HepG2 (cell line): ENCODE measurements around the gene SRRM4.

Experiments
- ARNT ChIP-seq: fragments of 450-650 bp; IDR thresholded peaks from 2 replicates; pipeline ENCODE4 v1.6.1; 2017
- BRD4 ChIP-seq: sonication (generic); formaldehyde crosslinking; IDR thresholded peaks from 2 replicates; pipeline ENCODE4 v1.4.0; 2020; ENCODE audit warnings: missing genetic modification reagents
- CTCF ChIP-seq: sonication (generic); formaldehyde crosslinking; IDR thresholded peaks from 2 replicates; pipeline ENCODE4 v1.5.0; 2020; ENCODE audit warnings: mild to moderate bottlenecking, missing genetic modification reagents, moderate library complexity
- HNRNPK ChIP-seq: fragments of 200-400 bp; formaldehyde crosslinking; IDR thresholded peaks from 2 replicates; pipeline ENCODE4 v1.6.1; 2018; ENCODE audit warnings: low read length, low read depth, moderate library complexity, mild to moderate bottlenecking; ENCODE audit not compliant: poor library complexity, severe bottlenecking
- NR3C1 ChIP-seq: sonication (generic); formaldehyde crosslinking; IDR thresholded peaks from 2 replicates; pipeline ENCODE4 v1.4.0; 2020; ENCODE audit warnings: missing genetic modification reagents
- PTBP1 ChIP-seq: fragments of 200-400 bp; formaldehyde crosslinking; IDR thresholded peaks from 2 replicates; pipeline ENCODE4 v1.6.1; 2018; ENCODE audit warnings: low read length, low read depth; ENCODE audit not compliant: poor library complexity, severe bottlenecking
- ZNF670 ChIP-seq: sonication (generic); formaldehyde crosslinking; IDR thresholded peaks from 2 replicates; pipeline ENCODE4 v1.8.0; 2022; ENCODE audit warnings: mild to moderate bottlenecking, missing genetic modification reagents, borderline replicate concordance

GRCh38 chr12:118970856-118971255 is 10.5 kb upstream of the SRRM4 start:
- TF ChIP-seq CTCF (CRISPR knock-in tag) (no peak), NR3C1 (CRISPR knock-in tag) (no peak), PTBP1 (no peak), BRD4 (CRISPR knock-in tag) (no peak), HNRNPK (no peak), ARNT (no peak), ZNF670 (no peak)
